Measurements from ENCODE around the gene LAMA3.

DNA sequence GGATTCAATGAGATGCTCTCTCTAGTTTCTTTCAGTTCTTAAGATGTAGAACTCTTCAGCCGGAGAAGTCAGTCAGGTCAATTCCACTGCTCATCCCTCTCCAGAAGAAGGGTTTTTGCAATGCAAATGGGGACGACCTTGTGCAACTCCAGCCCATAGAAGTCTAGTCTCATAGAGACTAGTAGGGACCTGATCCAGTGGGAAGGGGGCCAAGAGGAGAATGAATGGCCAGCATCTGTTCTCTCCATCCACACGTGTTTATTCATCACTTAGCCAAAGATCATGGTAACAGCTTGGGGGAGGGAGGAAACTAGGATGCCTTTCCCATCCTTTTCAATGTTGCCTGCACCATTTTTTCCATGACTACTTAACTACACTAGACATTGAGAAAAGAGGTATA lies 120.2 kb downstream of the LAMA3 start:
- TF ChIP-seq, protein P1, sequence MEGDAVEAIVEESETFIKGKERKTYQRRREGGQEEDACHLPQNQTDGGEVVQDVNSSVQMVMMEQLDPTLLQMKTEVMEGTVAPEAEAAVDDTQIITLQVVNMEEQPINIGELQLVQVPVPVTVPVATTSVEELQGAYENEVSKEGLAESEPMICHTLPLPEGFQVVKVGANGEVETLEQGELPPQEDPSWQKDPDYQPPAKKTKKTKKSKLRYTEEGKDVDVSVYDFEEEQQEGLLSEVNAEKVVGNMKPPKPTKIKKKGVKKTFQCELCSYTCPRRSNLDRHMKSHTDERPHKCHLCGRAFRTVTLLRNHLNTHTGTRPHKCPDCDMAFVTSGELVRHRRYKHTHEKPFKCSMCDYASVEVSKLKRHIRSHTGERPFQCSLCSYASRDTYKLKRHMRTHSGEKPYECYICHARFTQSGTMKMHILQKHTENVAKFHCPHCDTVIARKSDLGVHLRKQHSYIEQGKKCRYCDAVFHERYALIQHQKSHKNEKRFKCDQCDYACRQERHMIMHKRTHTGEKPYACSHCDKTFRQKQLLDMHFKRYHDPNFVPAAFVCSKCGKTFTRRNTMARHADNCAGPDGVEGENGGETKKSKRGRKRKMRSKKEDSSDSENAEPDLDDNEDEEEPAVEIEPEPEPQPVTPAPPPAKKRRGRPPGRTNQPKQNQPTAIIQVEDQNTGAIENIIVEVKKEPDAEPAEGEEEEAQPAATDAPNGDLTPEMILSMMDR (IDR thresholded peaks at IDR 0.05 in 2 of 3, conservative IDR thresholded peaks at IDR 0.05 in 1 of 3; ENCODE audit: borderline replicate concordance in 1 of 3, insufficient read depth in 1 of 3, low read depth in 2 of 3, low read length in 2 of 3) = no peak
- TF ChIP-seq POLR2A (IDR thresholded peaks at IDR 0.05; ENCODE audit: borderline replicate concordance, extremely low read depth, insufficient read depth, insufficient read length) (no peak), YY1 (IDR thresholded peaks at IDR 0.05; ENCODE audit: extremely low read depth, insufficient replicate concordance, low read depth, low read length) (no peak), POLR2AphosphoS5 (IDR thresholded peaks at IDR 0.05; ENCODE audit: low read depth, low read length) (no peak), EZH2phosphoT487 (IDR thresholded peaks at IDR 0.05; ENCODE audit: borderline replicate concordance) (no peak), SIN3A (IDR thresholded peaks at IDR 0.05; ENCODE audit: low read depth) (no peak)
- TF ChIP-seq, protein P2, sequence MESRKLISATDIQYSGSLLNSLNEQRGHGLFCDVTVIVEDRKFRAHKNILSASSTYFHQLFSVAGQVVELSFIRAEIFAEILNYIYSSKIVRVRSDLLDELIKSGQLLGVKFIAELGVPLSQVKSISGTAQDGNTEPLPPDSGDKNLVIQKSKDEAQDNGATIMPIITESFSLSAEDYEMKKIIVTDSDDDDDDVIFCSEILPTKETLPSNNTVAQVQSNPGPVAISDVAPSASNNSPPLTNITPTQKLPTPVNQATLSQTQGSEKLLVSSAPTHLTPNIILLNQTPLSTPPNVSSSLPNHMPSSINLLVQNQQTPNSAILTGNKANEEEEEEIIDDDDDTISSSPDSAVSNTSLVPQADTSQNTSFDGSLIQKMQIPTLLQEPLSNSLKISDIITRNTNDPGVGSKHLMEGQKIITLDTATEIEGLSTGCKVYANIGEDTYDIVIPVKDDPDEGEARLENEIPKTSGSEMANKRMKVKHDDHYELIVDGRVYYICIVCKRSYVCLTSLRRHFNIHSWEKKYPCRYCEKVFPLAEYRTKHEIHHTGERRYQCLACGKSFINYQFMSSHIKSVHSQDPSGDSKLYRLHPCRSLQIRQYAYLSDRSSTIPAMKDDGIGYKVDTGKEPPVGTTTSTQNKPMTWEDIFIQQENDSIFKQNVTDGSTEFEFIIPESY (IDR thresholded peaks at IDR 0.05; ENCODE audit: extremely low read depth, insufficient replicate concordance, low read length) = no peak
- TF ChIP-seq, protein P3, sequence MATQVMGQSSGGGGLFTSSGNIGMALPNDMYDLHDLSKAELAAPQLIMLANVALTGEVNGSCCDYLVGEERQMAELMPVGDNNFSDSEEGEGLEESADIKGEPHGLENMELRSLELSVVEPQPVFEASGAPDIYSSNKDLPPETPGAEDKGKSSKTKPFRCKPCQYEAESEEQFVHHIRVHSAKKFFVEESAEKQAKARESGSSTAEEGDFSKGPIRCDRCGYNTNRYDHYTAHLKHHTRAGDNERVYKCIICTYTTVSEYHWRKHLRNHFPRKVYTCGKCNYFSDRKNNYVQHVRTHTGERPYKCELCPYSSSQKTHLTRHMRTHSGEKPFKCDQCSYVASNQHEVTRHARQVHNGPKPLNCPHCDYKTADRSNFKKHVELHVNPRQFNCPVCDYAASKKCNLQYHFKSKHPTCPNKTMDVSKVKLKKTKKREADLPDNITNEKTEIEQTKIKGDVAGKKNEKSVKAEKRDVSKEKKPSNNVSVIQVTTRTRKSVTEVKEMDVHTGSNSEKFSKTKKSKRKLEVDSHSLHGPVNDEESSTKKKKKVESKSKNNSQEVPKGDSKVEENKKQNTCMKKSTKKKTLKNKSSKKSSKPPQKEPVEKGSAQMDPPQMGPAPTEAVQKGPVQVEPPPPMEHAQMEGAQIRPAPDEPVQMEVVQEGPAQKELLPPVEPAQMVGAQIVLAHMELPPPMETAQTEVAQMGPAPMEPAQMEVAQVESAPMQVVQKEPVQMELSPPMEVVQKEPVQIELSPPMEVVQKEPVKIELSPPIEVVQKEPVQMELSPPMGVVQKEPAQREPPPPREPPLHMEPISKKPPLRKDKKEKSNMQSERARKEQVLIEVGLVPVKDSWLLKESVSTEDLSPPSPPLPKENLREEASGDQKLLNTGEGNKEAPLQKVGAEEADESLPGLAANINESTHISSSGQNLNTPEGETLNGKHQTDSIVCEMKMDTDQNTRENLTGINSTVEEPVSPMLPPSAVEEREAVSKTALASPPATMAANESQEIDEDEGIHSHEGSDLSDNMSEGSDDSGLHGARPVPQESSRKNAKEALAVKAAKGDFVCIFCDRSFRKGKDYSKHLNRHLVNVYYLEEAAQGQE (IDR thresholded peaks at IDR 0.05; ENCODE audit: low read depth) = no peak
- TF ChIP-seq, protein P4, sequence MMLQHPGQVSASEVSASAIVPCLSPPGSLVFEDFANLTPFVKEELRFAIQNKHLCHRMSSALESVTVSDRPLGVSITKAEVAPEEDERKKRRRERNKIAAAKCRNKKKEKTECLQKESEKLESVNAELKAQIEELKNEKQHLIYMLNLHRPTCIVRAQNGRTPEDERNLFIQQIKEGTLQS (IDR thresholded peaks at IDR 0.05) = no peak

All from HCT116 (cell line).